HuH-7.5 (cell line): Measurements from ENCODE around the gene PPP1R9B.
A peak's percentile ranks its signal among the peaks of the same experiment; 100 is the strongest.

ENCODE experiments used
- DNase-seq: peaks from one replicate; pipeline ENCODE4 v3.0.0; 2011; ENCODE audit warnings: low spot score

PPP1R9B gene

DNA sequence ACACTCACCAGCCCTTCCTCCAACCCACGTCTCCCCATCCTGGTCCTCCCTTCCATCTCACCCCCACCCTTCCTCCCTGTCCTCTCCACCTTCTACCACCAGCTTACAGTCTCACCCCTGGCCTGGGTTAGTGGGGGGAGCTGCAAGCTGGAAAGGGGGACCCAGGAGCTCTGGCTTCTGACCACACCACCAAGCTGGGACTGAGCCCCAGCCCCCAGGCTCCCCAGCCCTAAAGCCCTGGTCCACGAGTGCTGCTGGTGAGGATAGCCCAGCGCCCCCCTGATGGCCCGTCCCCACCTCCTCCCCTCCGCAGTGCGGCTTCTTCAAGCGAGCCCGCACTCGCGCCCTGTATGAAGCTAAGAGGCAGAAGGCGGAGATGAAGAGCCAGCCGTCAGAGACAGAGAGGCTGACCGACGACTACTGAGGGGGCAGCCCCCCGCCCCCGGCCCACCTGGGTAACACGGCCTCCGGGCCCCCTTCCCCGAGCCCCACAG, 62.5 kb downstream of the PPP1R9B start:
- DNase-seq = no peak

DNA sequence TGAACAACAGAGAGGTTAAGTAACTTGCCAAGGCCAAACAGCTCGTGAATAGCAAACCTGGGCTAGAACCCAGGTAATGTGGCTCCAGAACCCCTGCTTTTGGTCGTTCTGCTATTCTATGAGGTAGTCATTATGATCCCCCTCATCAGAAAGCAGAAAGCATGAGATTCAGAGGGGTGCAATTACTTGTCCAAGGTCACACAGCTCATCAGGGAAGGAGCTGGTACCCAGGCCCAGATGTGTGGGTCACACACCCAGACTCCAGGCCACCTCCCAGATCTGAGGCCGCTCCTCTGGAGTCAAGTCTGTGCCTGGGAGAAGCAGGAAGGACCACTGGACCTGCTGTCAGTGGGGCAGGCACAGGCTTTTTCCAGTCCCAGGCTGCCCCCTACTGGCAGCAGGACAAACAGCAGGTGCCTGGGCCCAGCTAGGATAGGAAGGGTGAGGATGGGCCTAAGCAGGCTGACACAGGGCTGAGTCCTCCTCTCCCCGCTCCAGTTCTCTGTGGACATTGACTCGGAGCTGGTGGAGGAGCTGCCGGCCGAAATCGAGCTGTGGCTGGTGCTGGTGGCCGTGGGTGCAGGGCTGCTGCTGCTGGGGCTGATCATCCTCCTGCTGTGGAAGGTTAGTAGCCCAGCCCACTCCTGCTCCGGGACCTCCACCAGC, 63.1 kb downstream of the PPP1R9B start:
- DNase-seq = peak; percentile 90
